Middle frontal gyrus (tissue), 1 donor: ENCODE measurements around the gene ITGA3.

Experiments used
- DNase-seq: peaks from one replicate; pipeline ENCODE4 v3.0.0-alpha.2; 2015; ENCODE audit warnings: low spot score; ENCODE audit errors: extremely low spot score

ITGA3 gene

GRCh38 chr17:50128441-50129352, 72.8 kb downstream of the ITGA3 start:
- no peak for DNase-seq

GRCh38 chr17:50129353-50129727, 73.4 kb downstream of the ITGA3 start:
- no peak for DNase-seq

- no peak for DNase-seq
Observed at GRCh38 chr17:50129728-50130558, 74.0 kb downstream of the ITGA3 start, which contains the start of gene SAMD14. TSS of gene SAMD14 (minus strand) at chr17:50130160. CDS start at chr17:50124959, 5,201 bp downstream.

GRCh38 chr17:50130559-50131305, 74.8 kb downstream of the ITGA3 start:
- DNase-seq, result no peak

GRCh38 chr17:50132104-50132794, 76.3 kb downstream of the ITGA3 start:
- no peak for DNase-seq

- no peak for DNase-seq
Observed at GRCh38 chr17:50133028-50133768, 77.3 kb downstream of the ITGA3 start.

GRCh38 chr17:50133769-50134099, 77.8 kb downstream of the ITGA3 start:
- no peak for DNase-seq

- no peak for DNase-seq
Observed at GRCh38 chr17:50134206-50135110, 78.5 kb downstream of the ITGA3 start.

GRCh38 chr17:50135316-50136095, 79.6 kb downstream of the ITGA3 start:
- DNase-seq, result no peak

- DNase-seq, result no peak
Observed at GRCh38 chr17:50136096-50136687, 80.3 kb downstream of the ITGA3 start.

- DNase-seq, result no peak
Observed at GRCh38 chr17:50137042-50137441, 81.1 kb downstream of the ITGA3 start.

- no peak for DNase-seq
Observed at GRCh38 chr17:50139185-50139783, 83.4 kb downstream of the ITGA3 start.
